Measurements from ENCODE around the gene NDUFA12.

- TF ChIP-seq CTCF (IDR thresholded peaks at IDR 0.05 in 2 of 3, conservative IDR thresholded peaks at IDR 0.05 in 1 of 3; ENCODE audit: borderline replicate concordance in 1 of 3, insufficient read depth in 1 of 3, low read depth in 2 of 3, low read length in 2 of 3) (no peak), YY1 (IDR thresholded peaks at IDR 0.05; ENCODE audit: extremely low read depth, insufficient replicate concordance, low read depth, low read length) (no peak), ATF3 (IDR thresholded peaks at IDR 0.05) (no peak), CEBPB (IDR thresholded peaks at IDR 0.05; ENCODE audit: low read depth) (no peak), REST (IDR thresholded peaks at IDR 0.05; ENCODE audit: low read depth) (no peak), POLR2A (IDR thresholded peaks at IDR 0.05; ENCODE audit: borderline replicate concordance, extremely low read depth, insufficient read depth, insufficient read length) (no peak), MAX (IDR thresholded peaks at IDR 0.05) (no peak), EZH2 (IDR thresholded peaks at IDR 0.05) (no peak)
Observed at GRCh38 chr12:94997726-94998125, 5.8 kb downstream of the NDUFA12 start.

Measured in HCT116 (cell line).